H9 (cell line): Measurements from ENCODE around the gene CEP350. TPM values are rescaled to one million over a fixed set of nuclear protein-coding genes. Genes with fewer than 3 reads are reported as not detected.

Experiments
- DNase-seq: peaks from one replicate; pipeline ENCODE4 v3.0.0-alpha.2; 2017
- H2AFZ ChIP-seq: one replicate; pipeline ENCODE4 v1.6.1; 2013; ENCODE audit warnings: mild to moderate bottlenecking, low read length, control low read depth, moderate library complexity
- H2AK5ac ChIP-seq: 2 replicates; pipeline ENCODE4 v1.6.1; 2013; ENCODE audit warnings: low read length, control low read depth, mixed read lengths; ENCODE audit not compliant: insufficient read length
- H2BK120ac ChIP-seq: one replicate; pipeline ENCODE4 v1.6.1; 2013; ENCODE audit warnings: low read depth, mild to moderate bottlenecking, low read length, control low read depth, inconsistent platforms; ENCODE audit not compliant: poor library complexity, severe bottlenecking
- H2BK12ac ChIP-seq: 2 replicates; pipeline ENCODE4 v1.6.1; 2013; ENCODE audit warnings: low read length, control low read depth, mixed read lengths, low read depth; ENCODE audit not compliant: insufficient read length
- H2BK15ac ChIP-seq: 2 replicates; pipeline ENCODE4 v1.6.1; 2013; ENCODE audit warnings: low read depth, low read length, control low read depth
- H2BK20ac ChIP-seq: one replicate; pipeline ENCODE4 v1.6.1; 2013; ENCODE audit warnings: low read depth, mild to moderate bottlenecking, low read length, control low read depth, inconsistent platforms; ENCODE audit not compliant: poor library complexity, severe bottlenecking
- H2BK5ac ChIP-seq: 2 replicates; pipeline ENCODE4 v1.6.1; 2013; ENCODE audit warnings: low read length, control low read depth, mixed read lengths; ENCODE audit not compliant: insufficient read length
- H3K14ac ChIP-seq: 2 replicates; pipeline ENCODE4 v1.6.1; 2013; ENCODE audit warnings: low read length, control low read depth; ENCODE audit not compliant: insufficient read depth
- H3K18ac ChIP-seq: 2 replicates; pipeline ENCODE4 v1.6.1; 2013; ENCODE audit warnings: low read depth, mild to moderate bottlenecking, mixed read lengths, low read length, control low read depth; ENCODE audit not compliant: insufficient read length
- H3K23ac ChIP-seq: 2 replicates; pipeline ENCODE4 v1.6.1; 2013; ENCODE audit warnings: low read length, control low read depth, mixed read lengths, low read depth; ENCODE audit not compliant: insufficient read length
- H3K23me2 ChIP-seq: 2 replicates; pipeline ENCODE4 v1.6.1; 2013; ENCODE audit warnings: low read depth, mild to moderate bottlenecking, mixed read lengths, low read length, control low read depth; ENCODE audit not compliant: insufficient read length, poor library complexity, severe bottlenecking
- H3K27ac ChIP-seq: 2 replicates; pipeline ENCODE4 v1.5.1; 2013; ENCODE audit warnings: low read length, control low read depth, mixed read lengths, low read depth; ENCODE audit not compliant: insufficient read length
- H3K27me3 ChIP-seq: 2 replicates; pipeline ENCODE4 v1.6.1; 2013; ENCODE audit warnings: low read length, control low read depth, inconsistent platforms; ENCODE audit not compliant: insufficient read depth
- H3K4ac ChIP-seq: 2 replicates; pipeline ENCODE4 v1.6.1; 2013; ENCODE audit warnings: low read depth, mild to moderate bottlenecking, control low read depth, inconsistent platforms, low read length, moderate library complexity
- H3K4me1 ChIP-seq: 2 replicates; pipeline ENCODE4 v1.6.1; 2013; ENCODE audit warnings: low read length, control low read depth, inconsistent platforms; ENCODE audit not compliant: insufficient read depth
- H3K4me2 ChIP-seq: 2 replicates; pipeline ENCODE4 v1.6.1; 2013; ENCODE audit warnings: low read length, control low read depth, mixed read lengths; ENCODE audit not compliant: insufficient read length, insufficient read depth
- H3K56ac ChIP-seq: 2 replicates; pipeline ENCODE4 v1.6.1; 2013; ENCODE audit warnings: low read depth, mild to moderate bottlenecking, mixed read lengths, low read length, control low read depth; ENCODE audit not compliant: insufficient read length
- H3K79me1 ChIP-seq: 2 replicates; pipeline ENCODE4 v1.6.1; 2013; ENCODE audit warnings: low read depth, mild to moderate bottlenecking, moderate library complexity, low read length, control low read depth, inconsistent platforms; ENCODE audit not compliant: insufficient read depth, poor library complexity, severe bottlenecking
- H3K79me2 ChIP-seq: 2 replicates; pipeline ENCODE4 v1.6.1; 2013; ENCODE audit warnings: low read length, control low read depth, inconsistent platforms; ENCODE audit not compliant: insufficient read depth
- H3K9ac ChIP-seq: 2 replicates; pipeline ENCODE4 v1.6.1; 2013; ENCODE audit warnings: low read length, control low read depth, mixed read lengths; ENCODE audit not compliant: insufficient read length; ENCODE audit errors: extremely low read depth
- H3K9me3 ChIP-seq: one replicate; pipeline ENCODE4 v1.6.1; 2013; ENCODE audit warnings: low read depth, low read length, inconsistent platforms; ENCODE audit not compliant: control insufficient read depth
- H3T11ph ChIP-seq: one replicate; pipeline ENCODE4 v1.6.1; 2013; ENCODE audit warnings: mild to moderate bottlenecking, low read length, control low read depth, inconsistent platforms
- H4K20me1 ChIP-seq: one replicate; pipeline ENCODE4 v1.6.1; 2013; ENCODE audit not compliant: control insufficient read depth, insufficient read length, insufficient read depth
- H4K5ac ChIP-seq: 2 replicates; pipeline ENCODE4 v1.6.1; 2013; ENCODE audit warnings: low read depth, mild to moderate bottlenecking, mixed read lengths, low read length, control low read depth; ENCODE audit not compliant: insufficient read length
- H4K8ac ChIP-seq: replicated peaks from 2 replicates; pipeline ENCODE4 v1.6.1; 2013; ENCODE audit warnings: low read length, control low read depth, mixed read lengths, low read depth; ENCODE audit not compliant: insufficient read length
- H4K91ac ChIP-seq: 2 replicates; pipeline ENCODE4 v1.6.1; 2013; ENCODE audit warnings: low read depth, mild to moderate bottlenecking, moderate library complexity, mixed read lengths, low read length, control low read depth; ENCODE audit not compliant: insufficient read length
- H3K27ac Mint-ChIP-seq, 3 experiments: 2 replicates in 2 of 3; 3 replicates in 1 of 3; pipeline ENCODE4 v1.8.0; 2020 to 2021; ENCODE audit warnings: mixed read lengths in 3 of 3, mild to moderate bottlenecking in 1 of 3, moderate library complexity in 1 of 3
- H3K27me3 Mint-ChIP-seq: 2 replicates; pipeline ENCODE4 v1.8.0; 2021; ENCODE audit warnings: low read depth, mild to moderate bottlenecking, moderate library complexity, mixed read lengths
- H3K36me3 Mint-ChIP-seq, 3 experiments: 2 replicates in 2 of 3; 3 replicates in 1 of 3; pipeline ENCODE4 v1.8.0; 2020 to 2021; ENCODE audit warnings: low read depth in 3 of 3, mixed read lengths in 3 of 3; ENCODE audit not compliant: insufficient read depth in 1 of 3
- H3K4me1 Mint-ChIP-seq, 2 experiments: 2 replicates each; pipeline ENCODE4 v1.8.0; 2020; ENCODE audit warnings: mixed read lengths in 2 of 2
- H3K4me3 Mint-ChIP-seq, 2 experiments: 2 replicates in 1 of 2; 3 replicates in 1 of 2; pipeline ENCODE4 v1.8.0; 2020 to 2021; ENCODE audit warnings: mild to moderate bottlenecking in 2 of 2, mixed read lengths in 2 of 2, moderate library complexity in 1 of 2
- H3K9me3 Mint-ChIP-seq, 2 experiments: 2 replicates in 1 of 2; 3 replicates in 1 of 2; pipeline ENCODE4 v1.8.0; 2020; ENCODE audit warnings: mild to moderate bottlenecking in 2 of 2, mixed read lengths in 2 of 2, moderate library complexity in 1 of 2
- WGBS: extraction: QIAGEN DNeasy Blood & Tissue Kit; methylation state at CpG from one replicate; pipeline ENCODE4 v1.1.7; 2013; ENCODE audit warnings: missing lambda C conversion rate, low lambda C conversion rate, mixed read lengths; ENCODE audit not compliant: insufficient read length; ENCODE audit errors: extremely low coverage; 5-methylcytosine and 5-hydroxymethylcytosine counted together
- total RNA-seq: library from RNA; stranded (reverse); gene quantifications from 2 replicates; pipeline ENCODE4 v1.2.1, GENCODE V29; 2021
- TF ChIP-seq, protein P1 (sequence below): fragments of 200-600 bp; sonication (generic); conservative IDR thresholded peaks from 3 replicates; pipeline ENCODE4 v1.8.0; 2021; ENCODE audit warnings: antibody characterized with exemption, mild to moderate bottlenecking

Gene CEP350
- total RNA-seq, 1 experiment from 2014 or later: 39.2 TPM

DNA sequence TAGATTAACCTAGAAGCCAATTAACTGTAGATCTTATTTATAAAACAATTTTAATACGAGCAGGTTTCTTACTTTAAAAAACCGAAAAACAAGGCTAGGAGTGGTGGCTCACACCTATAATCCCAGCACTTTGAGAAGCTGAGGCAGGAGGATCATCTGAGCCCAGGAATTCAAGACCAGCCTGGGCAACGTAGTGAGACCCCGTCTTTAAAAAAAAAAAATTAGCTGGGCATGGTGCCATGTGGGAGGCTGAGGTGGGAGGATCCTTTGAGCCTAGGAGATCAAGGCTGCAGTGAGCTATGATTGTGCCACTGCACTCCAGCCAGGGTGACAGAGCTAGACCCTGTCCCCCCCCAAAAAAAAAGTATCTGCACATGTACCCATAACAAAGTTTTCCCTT, 110.8 kb downstream of the CEP350 start:
- Histone ChIP-seq H4K20me1 (no peaks in the 10 kb centered on the region), H2BK20ac (no peak overlapping the region), H4K91ac (no peak overlapping the region), H2BK120ac (no peak overlapping the region), H3K4ac (no peak overlapping the region), H2AFZ (no peak overlapping the region), H3K79me2 (no peaks in the 10 kb centered on the region), H2BK12ac (no peak overlapping the region), H3K23me2 (no peaks in the 10 kb centered on the region), H3K4me2 (no peak overlapping the region), H3K14ac (no peak overlapping the region), H3K56ac (no peak overlapping the region), H2BK5ac (no peak overlapping the region), H3K9me3 (no peaks in the 10 kb centered on the region), H4K8ac (no peak overlapping the region), H3K18ac (no peak overlapping the region), H4K5ac (no peak overlapping the region), H2AK5ac (no peak overlapping the region), H3K9ac (no peak overlapping the region), H3K79me1 (no peaks in the 10 kb centered on the region), H3K27ac (no peak overlapping the region), H3K23ac (no peak overlapping the region), H3T11ph (no peak overlapping the region), H3K4me1 (no peaks in the 10 kb centered on the region), H2BK15ac (no peak overlapping the region), H3K27me3 (no peaks in the 10 kb centered on the region)
- Mint-ChIP-seq H3K27ac (no peak overlapping the region), H3K4me3 (no peak overlapping the region), H3K27me3 (no peaks in the 10 kb centered on the region), H3K9me3 (no peaks in the 10 kb centered on the region), H3K4me1 (no peaks in the 10 kb centered on the region), H3K36me3 (peaks cover 3 to 50% (median 33%) of the 10 kb centered on the region in 3 experiments; a peak in 5 of 7 replicates)
- TF ChIP-seq, protein P1, sequence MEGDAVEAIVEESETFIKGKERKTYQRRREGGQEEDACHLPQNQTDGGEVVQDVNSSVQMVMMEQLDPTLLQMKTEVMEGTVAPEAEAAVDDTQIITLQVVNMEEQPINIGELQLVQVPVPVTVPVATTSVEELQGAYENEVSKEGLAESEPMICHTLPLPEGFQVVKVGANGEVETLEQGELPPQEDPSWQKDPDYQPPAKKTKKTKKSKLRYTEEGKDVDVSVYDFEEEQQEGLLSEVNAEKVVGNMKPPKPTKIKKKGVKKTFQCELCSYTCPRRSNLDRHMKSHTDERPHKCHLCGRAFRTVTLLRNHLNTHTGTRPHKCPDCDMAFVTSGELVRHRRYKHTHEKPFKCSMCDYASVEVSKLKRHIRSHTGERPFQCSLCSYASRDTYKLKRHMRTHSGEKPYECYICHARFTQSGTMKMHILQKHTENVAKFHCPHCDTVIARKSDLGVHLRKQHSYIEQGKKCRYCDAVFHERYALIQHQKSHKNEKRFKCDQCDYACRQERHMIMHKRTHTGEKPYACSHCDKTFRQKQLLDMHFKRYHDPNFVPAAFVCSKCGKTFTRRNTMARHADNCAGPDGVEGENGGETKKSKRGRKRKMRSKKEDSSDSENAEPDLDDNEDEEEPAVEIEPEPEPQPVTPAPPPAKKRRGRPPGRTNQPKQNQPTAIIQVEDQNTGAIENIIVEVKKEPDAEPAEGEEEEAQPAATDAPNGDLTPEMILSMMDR: no peak
- WGBS: no CpG with 5 or more reads among the region's 4 CpGs
- no peak for DNase-seq
